Cardiac muscle cell (in vitro differentiated cells and primary cell): ENCODE measurements around the gene LUC7L. TPM values are rescaled to one million over a fixed set of nuclear protein-coding genes. Genes with fewer than 3 reads are reported as not detected.
"Not testable (repeated sequence)": the region's sequence is repeated elsewhere in the genome, so short reads cannot be mapped to it uniquely, and the experiment has no call there.

Experiments
- DNase-seq, 2 donors: peaks; one replicate each; pipeline versions ENCODE4 v3.0.0 to v3.0.0-alpha.2; 2010 to 2017; ENCODE audit warnings: low read depth in 1 of 2, low spot score in 1 of 2
- H3K27ac ChIP-seq: fragments of 200-600 bp; sonication (generic); 2 replicates; pipeline ENCODE4 v1.5.1; 2016
- H3K27me3 ChIP-seq: fragments of 200-600 bp; sonication (generic); 2 replicates; pipeline ENCODE4 v1.6.0; 2016; ENCODE audit warnings: control low read depth
- H3K36me3 ChIP-seq: fragments of 200-600 bp; sonication (generic); 2 replicates; pipeline ENCODE4 v1.5.1; 2016; ENCODE audit warnings: control low read depth
- H3K4me1 ChIP-seq: fragments of 200-600 bp; sonication (generic); 2 replicates; pipeline ENCODE4 v1.8.1; 2017; ENCODE audit warnings: low read depth, mild to moderate bottlenecking, mixed run types
- H3K4me3 ChIP-seq: fragments of 200-600 bp; sonication (generic); 2 replicates; pipeline ENCODE4 v1.5.1; 2016; ENCODE audit warnings: mild to moderate bottlenecking
- H3K9me3 ChIP-seq: fragments of 200-600 bp; sonication (generic); 2 replicates; pipeline ENCODE4 v1.5.1; 2017; ENCODE audit warnings: low read depth, mild to moderate bottlenecking, control low read depth
- CTCF ChIP-seq: IDR thresholded peaks from 2 replicates; pipeline ENCODE4 v1.5.1; 2012; ENCODE audit warnings: low read depth, mild to moderate bottlenecking, low read length
- polyA plus RNA-seq: library from polyadenylated mRNA; unstranded; fragments of >200 nt; fragmentation: Nextera tagmentation; extraction: Ambion mirVana; gene quantifications from 2 replicates; pipeline ENCODE4 v1.2.1, GENCODE V29; 2016
- total RNA-seq: library from RNA; depleted of rRNA; stranded (reverse); fragments of >200 nt; gene quantifications from 2 replicates; pipeline ENCODE4 v1.2.3, GENCODE V29; 2016

LUC7L gene
- total and polyA plus RNA-seq, 2 experiments from 2014 or later = 91.0 to 158 TPM

- Histone ChIP-seq H3K27me3 (peaks cover 82% of the 10 kb centered on the region), H3K27ac (no peak overlapping the region), H3K9me3 (no peaks in the 10 kb centered on the region), H3K4me3 (no peak overlapping the region), H3K4me1 (peaks cover 5% of the 10 kb centered on the region), H3K36me3 (no peaks in the 10 kb centered on the region)
- TF ChIP-seq CTCF = no peak
- no peak for DNase-seq
Observed at GRCh38 chr16:160691-161190, 68.5 kb downstream of the LUC7L start.

GRCh38 chr16:160242-160641, 69.0 kb downstream of the LUC7L start:
- H3K27ac ChIP-seq, DNase-seq, H3K9me3 ChIP-seq, H3K36me3 ChIP-seq, H3K4me1 ChIP-seq, H3K4me3 ChIP-seq: not testable (repeated sequence)
- peaks cover 82% of the 10 kb centered on the region for H3K27me3 ChIP-seq

GRCh38 chr16:159136-159849, 70.0 kb downstream of the LUC7L start:
- Histone ChIP-seq H3K36me3 (no peaks in the 10 kb centered on the region), H3K9me3 (no peaks in the 10 kb centered on the region), H3K27me3 (peaks cover 88% of the 10 kb centered on the region), H3K4me1 (peaks cover 7% of the 10 kb centered on the region), H3K4me3 (no peak overlapping the region), H3K27ac (no peak overlapping the region)
- DNase-seq = no peak
- no peak for TF ChIP-seq CTCF

GRCh38 chr16:155031-155398, 74.2 kb downstream of the LUC7L start:
- TF ChIP-seq CTCF = no peak
- H3K36me3 ChIP-seq = no peaks in the 10 kb centered on the region
- peaks cover 7% of the 10 kb centered on the region for H3K4me1 ChIP-seq
- DNase-seq = no peak
- peak overlapping the region; percentile 53 for H3K4me3 ChIP-seq
- H3K27ac ChIP-seq = no peak overlapping the region
- H3K27me3 ChIP-seq = peaks cover 75% of the 10 kb centered on the region
- no peaks in the 10 kb centered on the region for H3K9me3 ChIP-seq

GRCh38 chr16:154217-155030, 74.8 kb downstream of the LUC7L start:
- Histone ChIP-seq H3K4me1 (peaks cover 7% of the 10 kb centered on the region), H3K4me3 (peak overlapping the region; percentile 53), H3K27ac (no peak overlapping the region), H3K27me3 (peaks cover 77% of the 10 kb centered on the region), H3K9me3 (no peaks in the 10 kb centered on the region), H3K36me3 (no peaks in the 10 kb centered on the region)
- peak; percentile 35 to 68 for DNase-seq
- no peak for TF ChIP-seq CTCF

GRCh38 chr16:153550-154216, 75.6 kb downstream of the LUC7L start:
- not testable (repeated sequence) for H3K36me3 ChIP-seq, H3K9me3 ChIP-seq, H3K4me3 ChIP-seq, H3K4me1 ChIP-seq, DNase-seq, H3K27ac ChIP-seq
- H3K27me3 ChIP-seq = peaks cover 77% of the 10 kb centered on the region

- not testable (repeated sequence) for H3K4me3 ChIP-seq, H3K27ac ChIP-seq, DNase-seq, H3K9me3 ChIP-seq, H3K4me1 ChIP-seq, H3K36me3 ChIP-seq
- H3K27me3 ChIP-seq = peaks cover 73% of the 10 kb centered on the region
Observed at GRCh38 chr16:153129-153521, 76.1 kb downstream of the LUC7L start.
